HCT116 (cell line): ENCODE results near the gene YAP1. TPM values are rescaled to one million over a fixed set of nuclear protein-coding genes. Genes with fewer than 3 reads are reported as not detected.

Experiments used
- ATAC-seq: fragments of 200-7000 bp; cut with Tn5 transposase; 2 replicates; pipeline ENCODE4 v1.9.1; 2020; ENCODE audit warnings: mild to moderate bottlenecking, moderate library complexity
- BruUV-seq: library from RNA; stranded (reverse); fragments of 400-500 nt; replicated peaks from 2 replicates; lab custom pipeline; 2021; lab: Mats Ljungman, UMichigan
- CTCF ChIA-PET: fragments of 300-600 bp; sonication (Branson Sonifier 250); formaldehyde crosslinking; loops from one replicate; lab custom pipeline; 2021; ENCODE audit warnings: antibody characterized with exemption; lab: Charles Lee
- POLR2A ChIA-PET: fragments of 300-600, 350-600 bp; sonication (Branson Sonifier 250); formaldehyde crosslinking; loops from one replicate; lab custom pipeline; 2021; ENCODE audit warnings: antibody characterized with exemption; lab: Charles Lee
- RAD21 ChIA-PET, 2 experiments: fragments of 300-600 bp; sonication (Branson Sonifier 250); formaldehyde crosslinking; loops; one replicate each; lab custom pipeline; 2023; ENCODE audit warnings: low total read pairs in 2 of 2; ENCODE audit not compliant: uncharacterized antibody in 2 of 2, unreplicated experiment in 2 of 2, low non-redundant PET in 1 of 2; lab: Charles Lee
- DNase-seq: peaks from one replicate; pipeline ENCODE4 v3.0.0-alpha.2; 2010; ENCODE audit warnings: low read depth, low spot score
- H2AFZ ChIP-seq: fragments of 200-600 bp; shearing (Covaris generic), sonication (generic); 2 replicates; pipeline ENCODE4 v1.6.1; 2017; ENCODE audit warnings: low read depth, mixed run types, mixed read lengths, antibody characterized with exemption, low read length; ENCODE audit not compliant: poor library complexity, severe bottlenecking
- H3K27ac ChIP-seq: 2 replicates; pipeline ENCODE4 v1.5.1; 2012; ENCODE audit warnings: low read depth, low read length
- H3K27me3 ChIP-seq: fragments of 200-600 bp; sonication (generic); 2 replicates; pipeline ENCODE4 v1.6.1; 2016; ENCODE audit warnings: mixed run types, low read length, mixed read lengths; ENCODE audit not compliant: insufficient read depth
- H3K36me3 ChIP-seq, 2 experiments: fragments of 200-500 bp in 1 of 2; fragments of 200-600 bp in 1 of 2; sonication (Bioruptor generic) in 1 of 2; sonication (generic) in 1 of 2; 2 replicates each; pipeline versions ENCODE4 v1.5.1 to v1.6.1; 2014 to 2016; ENCODE audit warnings: low read length in 2 of 2, inconsistent platforms in 1 of 2, mixed read lengths in 1 of 2, mixed run types in 1 of 2; ENCODE audit not compliant: insufficient read depth in 2 of 2, control insufficient read depth in 1 of 2
- H3K4me1 ChIP-seq, 2 experiments: fragments of 200-600 bp in 1 of 2; sonication (generic) in 1 of 2; 2 replicates each; pipeline versions ENCODE4 v1.5.1 to v1.6.1; 2012 to 2017; ENCODE audit warnings: low read length in 2 of 2, inconsistent platforms in 1 of 2, mild to moderate bottlenecking in 1 of 2, mixed read lengths in 1 of 2, mixed run types in 1 of 2, moderate library complexity in 1 of 2; ENCODE audit not compliant: insufficient read depth in 2 of 2, control insufficient read depth in 1 of 2
- H3K4me2 ChIP-seq: fragments of 200-600 bp; sonication (generic); 2 replicates; pipeline ENCODE4 v1.6.1; 2017; ENCODE audit warnings: mixed run types, low read length, mixed read lengths
- H3K4me3 ChIP-seq, 2 experiments: fragments of 200-600 bp in 1 of 2; sonication (generic) in 1 of 2; replicated peaks in 1 of 2; 2 replicates each; pipeline ENCODE4 v1.5.1; 2011 to 2016; ENCODE audit warnings: low read length in 2 of 2, control low read depth in 1 of 2, low read depth in 1 of 2, mild to moderate bottlenecking in 1 of 2, mixed read lengths in 1 of 2, mixed run types in 1 of 2
- H3K79me2 ChIP-seq: fragments of 200-600 bp; sonication (generic); 2 replicates; pipeline ENCODE4 v1.6.1; 2017; ENCODE audit warnings: mild to moderate bottlenecking, mixed run types, low read length, moderate library complexity, mixed read lengths; ENCODE audit not compliant: insufficient read depth
- H3K9ac ChIP-seq: fragments of 200-600 bp; sonication (generic); 2 replicates; pipeline ENCODE4 v1.6.1; 2016; ENCODE audit warnings: low read length, mixed read lengths
- H3K9me2 ChIP-seq: fragments of 200-600 bp; sonication (generic), shearing (Covaris generic); 2 replicates; pipeline ENCODE4 v1.6.1; 2017; ENCODE audit warnings: mixed run types, mild to moderate bottlenecking, moderate library complexity; ENCODE audit not compliant: insufficient read depth
- H3K9me3 ChIP-seq, 2 experiments: fragments of 200-500 bp in 1 of 2; fragments of 200-600 bp in 1 of 2; sonication (Bioruptor generic) in 1 of 2; sonication (generic) in 1 of 2; 2 replicates each; pipeline ENCODE4 v1.6.1; 2014 to 2017; ENCODE audit warnings: low read length in 2 of 2, mixed read lengths in 2 of 2, inconsistent platforms in 1 of 2, low read depth in 1 of 2, mild to moderate bottlenecking in 1 of 2, mixed run types in 1 of 2, moderate library complexity in 1 of 2; ENCODE audit not compliant: control insufficient read depth in 1 of 2, insufficient read depth in 1 of 2
- H4K20me1 ChIP-seq: fragments of 200-600 bp; sonication (generic), shearing (Covaris generic); 2 replicates; pipeline ENCODE4 v1.6.1; 2017; ENCODE audit warnings: mixed run types, mild to moderate bottlenecking, moderate library complexity; ENCODE audit not compliant: insufficient read depth
- CBX3 ChIP-seq: IDR thresholded peaks from 2 replicates; pipeline ENCODE4 v1.6.1; 2012; ENCODE audit warnings: low read depth
- CEBPB ChIP-seq: IDR thresholded peaks from 2 replicates; pipeline ENCODE4 v1.6.1; 2012; ENCODE audit warnings: low read depth
- EGR1 ChIP-seq: IDR thresholded peaks from 2 replicates; pipeline ENCODE4 v1.6.1; 2012; ENCODE audit warnings: low read depth
- ELF1 ChIP-seq: IDR thresholded peaks from 2 replicates; pipeline ENCODE4 v1.6.1; 2012; ENCODE audit warnings: low read depth, borderline replicate concordance
- EZH2 ChIP-seq: fragments of 200-600 bp; sonication (generic); IDR thresholded peaks from 2 replicates; pipeline ENCODE4 v1.6.1; 2017; ENCODE audit warnings: antibody characterized with exemption, mixed run types
- EZH2phosphoT487 ChIP-seq: fragments of 200-600 bp; IDR thresholded peaks from 2 replicates; pipeline ENCODE4 v1.6.1; 2018; ENCODE audit warnings: antibody characterized with exemption, borderline replicate concordance
- FOSL1 ChIP-seq: IDR thresholded peaks from 2 replicates; pipeline ENCODE4 v1.6.1; 2012; ENCODE audit warnings: low read depth
- MAX ChIP-seq: IDR thresholded peaks from 2 replicates; pipeline ENCODE4 v1.6.1; 2012
- POLR2A ChIP-seq: IDR thresholded peaks from 2 replicates; pipeline ENCODE4 v1.7.0; 2011; ENCODE audit warnings: borderline replicate concordance; ENCODE audit not compliant: insufficient read depth, insufficient read length; ENCODE audit errors: extremely low read depth
- POLR2AphosphoS5 ChIP-seq: IDR thresholded peaks from 2 replicates; pipeline ENCODE4 v1.6.1; 2011; ENCODE audit warnings: mild to moderate bottlenecking, low read depth, low read length, moderate library complexity
- SIN3A ChIP-seq: IDR thresholded peaks from 2 replicates; pipeline ENCODE4 v1.6.1; 2012; ENCODE audit warnings: low read depth
- SP1 ChIP-seq: IDR thresholded peaks from 2 replicates; pipeline ENCODE4 v1.6.1; 2012; ENCODE audit warnings: low read depth
- TCF7L2 ChIP-seq: IDR thresholded peaks from 2 replicates; pipeline ENCODE4 v1.7.0; 2011; ENCODE audit warnings: borderline replicate concordance, inconsistent platforms; ENCODE audit not compliant: insufficient read depth, insufficient read length; ENCODE audit errors: extremely low read depth
- YY1 ChIP-seq: IDR thresholded peaks from 2 replicates; pipeline ENCODE4 v1.6.1; 2011; ENCODE audit warnings: low read length, low read depth, moderate library complexity, mild to moderate bottlenecking; ENCODE audit not compliant: insufficient replicate concordance; ENCODE audit errors: extremely low read depth
- ZFX ChIP-seq: fragments of 450-650 bp; IDR thresholded peaks from 2 replicates; pipeline ENCODE4 v1.6.1; 2017
- intact Hi-C: fragments of 100-400 bp; cut with micrococcal nuclease; formaldehyde crosslinking; loops from 2 replicates; pipeline ENCODE4 v1.10.0; 2022
- total RNA-seq: library from RNA; stranded (reverse); gene quantifications from one replicate; pipeline ENCODE4 v1.2.1, GENCODE V29; 2021; ENCODE audit not compliant: unreplicated experiment
- TF ChIP-seq, protein P1 (sequence below): IDR thresholded peaks from 2 replicates; pipeline ENCODE4 v1.6.1; 2012
- TF ChIP-seq, protein P2 (sequence below): IDR thresholded peaks from 2 replicates; pipeline ENCODE4 v1.6.1; 2011; ENCODE audit warnings: mild to moderate bottlenecking, low read length, moderate library complexity; ENCODE audit not compliant: insufficient replicate concordance; ENCODE audit errors: extremely low read depth

Gene YAP1
- total RNA-seq, 1 experiment from 2014 or later, result 88.6 TPM

- ChIA-PET RAD21 (no interaction called here), POLR2A (no interaction called here), CTCF (no interaction called here)
- Histone ChIP-seq H3K9me3 (no peaks in the 10 kb centered on the region; a peak in 1 of 4 replicates), H3K36me3 (no peaks in the 10 kb centered on the region), H3K9ac (no peak overlapping the region), H3K27me3 (no peaks in the 10 kb centered on the region), H3K79me2 (peaks cover 39% of the 10 kb centered on the region), H3K27ac (0 out of 2 replicates have a peak overlapping the region, but pooled peaks have one; percentile 16), H3K4me3 (no peak overlapping the region), H3K4me1 (peaks cover 2 to 14% of the 10 kb centered on the region in 2 experiments; a peak in 3 of 4 replicates), H4K20me1 (no peaks in the 10 kb centered on the region), H3K9me2 (no peaks in the 10 kb centered on the region), H2AFZ (no peak overlapping the region), H3K4me2 (no peak overlapping the region)
- no TSS peak for BruUV-seq
- intact Hi-C loops, result no loop called here
- DNase-seq (no peak), ATAC-seq (no peak)
- no peak for TF ChIP-seq SIN3A
- TF ChIP-seq CEBPB, result no peak
- TF ChIP-seq ELF1, result no peak
- no peak for TF ChIP-seq CBX3
- no peak for TF ChIP-seq SP1
- no peak for TF ChIP-seq POLR2A
- TF ChIP-seq EGR1, result no peak
- no peak for TF ChIP-seq MAX
- no peak for TF ChIP-seq ZFX
These were observed 87.5 kb downstream of the YAP1 start for GRCh38 chr11:102197670-102198139.

- RAD21 ChIA-PET, result no interaction called here
These were observed 89.4 kb downstream of the YAP1 start for GRCh38 chr11:102199673-102200072.

More at GRCh38 chr11:102199673-102200072, 89.4 kb downstream of the YAP1 start:
- intact Hi-C loops, result no loop called here
- Histone ChIP-seq H4K20me1 (no peaks in the 10 kb centered on the region), H2AFZ (no peak overlapping the region), H3K27me3 (no peaks in the 10 kb centered on the region), H3K4me3 (no peak overlapping the region), H3K36me3 (no peaks in the 10 kb centered on the region), H3K27ac (no peak overlapping the region), H3K9me2 (no peaks in the 10 kb centered on the region), H3K79me2 (peaks cover 48% of the 10 kb centered on the region), H3K9me3 (no peaks in the 10 kb centered on the region; a peak in 1 of 4 replicates), H3K9ac (no peak overlapping the region), H3K4me1 (peaks cover 2 to 10% of the 10 kb centered on the region in 2 experiments; a peak in 3 of 4 replicates), H3K4me2 (no peak overlapping the region)
- DNase-seq, result no peak
- no peak for ATAC-seq
- no TSS peak for BruUV-seq
- ChIA-PET CTCF (no interaction called here), POLR2A (no interaction called here)
- no peak for TF ChIP-seq POLR2AphosphoS5
- TF ChIP-seq POLR2A, result no peak
- no peak for TF ChIP-seq EZH2
- TF ChIP-seq EZH2phosphoT487, result no peak
- no peak for TF ChIP-seq EGR1
- no peak for TF ChIP-seq YY1
- no peak for TF ChIP-seq ZFX
- TF ChIP-seq CBX3, result no peak
- no peak for TF ChIP-seq TCF7L2
- TF ChIP-seq, protein P1, sequence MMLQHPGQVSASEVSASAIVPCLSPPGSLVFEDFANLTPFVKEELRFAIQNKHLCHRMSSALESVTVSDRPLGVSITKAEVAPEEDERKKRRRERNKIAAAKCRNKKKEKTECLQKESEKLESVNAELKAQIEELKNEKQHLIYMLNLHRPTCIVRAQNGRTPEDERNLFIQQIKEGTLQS, result no peak
- TF ChIP-seq FOSL1, result no peak
- TF ChIP-seq, protein P2, sequence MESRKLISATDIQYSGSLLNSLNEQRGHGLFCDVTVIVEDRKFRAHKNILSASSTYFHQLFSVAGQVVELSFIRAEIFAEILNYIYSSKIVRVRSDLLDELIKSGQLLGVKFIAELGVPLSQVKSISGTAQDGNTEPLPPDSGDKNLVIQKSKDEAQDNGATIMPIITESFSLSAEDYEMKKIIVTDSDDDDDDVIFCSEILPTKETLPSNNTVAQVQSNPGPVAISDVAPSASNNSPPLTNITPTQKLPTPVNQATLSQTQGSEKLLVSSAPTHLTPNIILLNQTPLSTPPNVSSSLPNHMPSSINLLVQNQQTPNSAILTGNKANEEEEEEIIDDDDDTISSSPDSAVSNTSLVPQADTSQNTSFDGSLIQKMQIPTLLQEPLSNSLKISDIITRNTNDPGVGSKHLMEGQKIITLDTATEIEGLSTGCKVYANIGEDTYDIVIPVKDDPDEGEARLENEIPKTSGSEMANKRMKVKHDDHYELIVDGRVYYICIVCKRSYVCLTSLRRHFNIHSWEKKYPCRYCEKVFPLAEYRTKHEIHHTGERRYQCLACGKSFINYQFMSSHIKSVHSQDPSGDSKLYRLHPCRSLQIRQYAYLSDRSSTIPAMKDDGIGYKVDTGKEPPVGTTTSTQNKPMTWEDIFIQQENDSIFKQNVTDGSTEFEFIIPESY, result no peak
